IPS-18a (cell line): ENCODE results near the gene C1orf174.

Experiments
- H3K27ac ChIP-seq: one replicate; pipeline ENCODE4 v1.5.1; 2013; ENCODE audit warnings: low read length
- H3K27me3 ChIP-seq: one replicate; pipeline ENCODE4 v1.6.1; 2013; ENCODE audit warnings: mild to moderate bottlenecking, low read length; ENCODE audit not compliant: control insufficient read depth, insufficient read depth
- H3K36me3 ChIP-seq: one replicate; pipeline ENCODE4 v1.6.1; 2013; ENCODE audit warnings: low read depth, low read length; ENCODE audit not compliant: control insufficient read depth
- H3K4me1 ChIP-seq: one replicate; pipeline ENCODE4 v1.6.1; 2013; ENCODE audit warnings: low read depth, low read length; ENCODE audit not compliant: control insufficient read depth
- H3K4me3 ChIP-seq: one replicate; pipeline ENCODE4 v1.5.1; 2013; ENCODE audit warnings: low read length
- H3K9ac ChIP-seq: one replicate; pipeline ENCODE4 v1.6.1; 2013; ENCODE audit warnings: mild to moderate bottlenecking, low read length, moderate library complexity
- H3K9me3 ChIP-seq: one replicate; pipeline ENCODE4 v1.6.1; 2013; ENCODE audit warnings: low read depth, low read length; ENCODE audit not compliant: control insufficient read depth

C1orf174 gene

DNA sequence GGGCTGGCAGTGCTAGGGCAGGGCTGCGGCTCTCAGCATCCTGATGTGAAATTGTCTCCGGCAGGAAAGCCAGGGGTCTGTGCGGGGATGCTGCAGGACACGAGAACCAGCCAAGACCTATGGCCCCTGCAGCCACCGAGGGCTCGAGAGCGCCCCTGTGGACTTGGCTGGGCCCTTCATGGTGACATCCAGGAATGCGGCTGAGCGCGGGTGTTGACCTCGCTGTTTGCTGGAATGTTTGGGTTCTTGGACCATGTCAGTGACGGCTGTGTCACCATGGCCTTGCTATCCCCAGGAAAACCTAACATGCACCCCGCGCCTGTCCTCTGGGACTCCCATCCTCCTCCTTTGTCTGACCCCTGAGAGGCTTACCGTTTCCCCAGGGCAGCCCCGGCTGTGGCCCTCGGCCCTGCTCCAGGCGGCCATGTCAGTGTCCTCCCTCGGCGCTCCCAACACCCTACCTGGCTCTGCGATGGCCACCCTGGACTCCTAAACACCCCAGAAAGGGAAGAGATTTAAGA is 14.3 kb upstream of the C1orf174 start:
- no peaks in the 10 kb centered on the region for H3K9me3 ChIP-seq
- H3K36me3 ChIP-seq, result no peaks in the 10 kb centered on the region
- no peak overlapping the region for H3K9ac ChIP-seq
- no peaks in the 10 kb centered on the region for H3K27me3 ChIP-seq
- H3K27ac ChIP-seq, result no peak overlapping the region
- no peak overlapping the region for H3K4me3 ChIP-seq
- peaks cover 3% of the 10 kb centered on the region for H3K4me1 ChIP-seq

DNA sequence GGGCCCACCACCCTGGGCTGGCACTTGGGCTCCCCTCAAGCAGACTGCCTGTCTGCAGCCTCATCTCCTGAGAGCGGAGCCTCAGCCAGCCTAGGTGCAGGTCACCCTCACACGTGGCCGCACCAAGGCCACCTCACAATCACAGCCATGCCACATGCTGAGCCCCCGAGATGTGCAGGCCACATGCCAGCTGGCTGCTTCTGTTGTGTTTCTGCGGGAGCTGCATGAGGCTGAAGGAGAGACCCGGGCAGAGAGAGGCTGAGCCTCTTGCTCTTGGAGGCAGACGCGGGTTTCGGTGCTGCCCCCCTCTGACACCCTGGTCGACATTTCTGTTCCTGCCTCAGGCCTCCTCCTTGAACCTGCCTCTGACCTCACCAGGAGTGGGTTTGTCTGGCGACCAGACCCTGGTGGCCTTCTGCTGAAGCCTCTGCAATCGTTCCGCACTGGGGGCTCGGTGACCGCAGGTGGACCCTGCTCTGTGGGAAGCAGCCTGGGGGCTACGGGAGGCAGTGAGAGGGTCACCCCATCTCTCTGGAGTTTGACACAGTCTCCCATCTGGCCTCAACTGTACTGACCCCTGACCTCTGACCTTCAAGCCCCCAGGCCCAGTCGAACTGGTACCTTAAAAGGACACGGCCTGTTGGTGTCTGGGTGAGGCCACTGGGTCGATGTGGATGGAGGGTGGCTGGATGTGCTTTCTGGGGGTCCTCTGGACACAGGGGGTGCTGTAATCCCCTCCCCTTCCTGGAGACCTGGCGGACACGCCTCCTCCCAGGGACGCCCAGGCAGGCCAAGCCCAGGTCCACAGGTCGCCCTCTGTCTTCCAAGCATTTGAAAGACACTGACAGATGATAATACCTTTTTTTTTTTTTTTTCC is 13.0 kb upstream of the C1orf174 start:
- Histone ChIP-seq H3K36me3 (no peaks in the 10 kb centered on the region), H3K9ac (no peak overlapping the region), H3K27ac (no peak overlapping the region), H3K27me3 (no peaks in the 10 kb centered on the region), H3K9me3 (no peaks in the 10 kb centered on the region), H3K4me3 (no peak overlapping the region), H3K4me1 (peaks cover 3% of the 10 kb centered on the region)

DNA sequence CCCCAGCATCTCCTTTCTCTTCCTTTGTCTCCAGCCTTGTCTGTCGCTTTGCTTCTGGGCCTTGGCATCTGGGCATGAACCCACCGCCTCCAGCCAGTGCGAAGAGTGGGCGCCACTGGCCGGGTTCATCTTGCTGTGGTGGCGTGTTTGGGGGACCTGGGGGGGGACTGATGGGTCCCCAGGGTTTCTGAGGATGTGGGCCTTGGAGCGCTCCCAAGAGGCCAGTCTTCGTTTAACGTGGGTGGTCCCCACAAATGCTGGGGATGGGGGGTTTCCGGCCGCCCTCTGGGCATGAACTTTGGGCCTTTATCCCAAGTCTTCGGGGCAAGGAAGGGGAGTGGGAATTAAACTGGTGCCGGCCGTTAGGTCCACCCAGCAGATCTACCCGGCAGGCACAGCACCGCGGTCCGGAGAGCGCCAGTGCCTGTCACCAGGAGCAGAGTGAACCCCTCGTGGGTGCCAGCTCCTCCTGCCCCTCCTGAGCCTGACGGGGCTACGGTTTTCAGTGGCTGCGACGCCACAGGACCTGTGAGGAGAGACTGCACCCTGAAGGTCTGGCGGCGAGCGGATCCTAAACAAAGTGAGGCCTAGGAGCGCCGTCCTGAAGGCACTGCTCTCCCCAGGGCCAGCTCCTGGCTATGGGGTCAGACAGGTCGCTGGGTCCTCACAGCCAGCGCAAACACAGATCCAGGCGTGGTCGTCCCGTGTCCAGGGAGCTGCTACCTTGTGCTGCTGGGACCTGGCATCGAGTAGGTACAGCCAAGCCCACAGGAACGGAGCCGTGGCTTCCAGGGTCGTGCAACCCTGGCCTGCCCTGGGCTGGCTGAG is 12.1 kb upstream of the C1orf174 start:
- Histone ChIP-seq H3K27me3 (no peaks in the 10 kb centered on the region), H3K9me3 (no peaks in the 10 kb centered on the region), H3K27ac (no peak overlapping the region), H3K36me3 (no peaks in the 10 kb centered on the region), H3K4me3 (no peak overlapping the region), H3K4me1 (peaks cover 3% of the 10 kb centered on the region), H3K9ac (no peak overlapping the region)

DNA sequence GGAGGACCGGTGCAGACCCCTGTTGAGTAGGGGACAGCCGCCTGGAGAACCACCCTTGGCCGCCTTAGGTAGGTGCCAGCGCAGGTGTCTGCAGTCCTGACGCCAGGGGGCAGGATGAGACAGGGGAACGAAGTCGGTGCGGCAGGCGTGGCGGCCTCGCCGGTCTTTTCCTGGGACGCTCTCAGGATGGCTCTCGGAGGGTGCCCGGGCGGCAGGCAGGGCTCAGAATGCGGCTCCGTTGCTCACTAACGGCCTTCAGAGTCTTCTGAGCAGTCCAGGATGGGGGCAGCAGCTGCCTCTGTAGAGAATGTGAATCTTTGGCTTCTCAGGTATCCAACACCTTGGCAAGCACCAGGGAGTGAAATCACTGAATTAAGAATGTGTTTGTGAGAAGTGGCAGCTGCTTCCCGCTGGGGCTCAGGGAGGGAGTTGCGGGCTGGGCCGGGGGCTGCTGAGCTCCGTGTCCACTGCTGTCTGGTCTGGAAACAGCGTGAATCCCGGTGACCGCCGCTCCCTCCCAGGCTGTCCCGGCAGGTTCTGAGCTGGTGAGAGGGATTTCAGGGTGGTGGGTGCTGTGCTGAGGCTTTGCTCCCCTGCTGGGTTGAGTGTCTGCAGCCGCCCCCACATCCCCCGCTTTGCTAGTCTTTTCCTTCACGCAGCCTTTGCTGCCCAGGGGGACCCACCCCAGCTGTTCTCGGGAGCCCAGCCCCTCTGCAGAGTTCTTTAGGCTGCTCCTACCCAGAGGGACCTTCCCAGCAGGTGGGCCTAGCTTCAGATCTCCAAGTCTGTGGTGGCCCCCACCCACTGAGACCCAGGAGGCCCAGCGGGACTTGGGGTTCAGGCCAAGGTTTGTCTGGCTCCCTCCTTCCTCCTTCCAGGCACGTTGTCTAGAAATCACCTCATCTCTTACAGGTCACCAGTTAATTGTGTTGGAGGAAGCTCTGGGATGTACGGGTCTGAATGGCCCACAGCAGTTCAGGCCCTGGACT is 11.1 kb upstream of the C1orf174 start:
- Histone ChIP-seq H3K36me3 (no peaks in the 10 kb centered on the region), H3K9ac (no peak overlapping the region), H3K27me3 (no peaks in the 10 kb centered on the region), H3K4me3 (peak overlapping the region; percentile 28), H3K4me1 (peaks cover 3% of the 10 kb centered on the region), H3K9me3 (no peaks in the 10 kb centered on the region), H3K27ac (no peak overlapping the region)

DNA sequence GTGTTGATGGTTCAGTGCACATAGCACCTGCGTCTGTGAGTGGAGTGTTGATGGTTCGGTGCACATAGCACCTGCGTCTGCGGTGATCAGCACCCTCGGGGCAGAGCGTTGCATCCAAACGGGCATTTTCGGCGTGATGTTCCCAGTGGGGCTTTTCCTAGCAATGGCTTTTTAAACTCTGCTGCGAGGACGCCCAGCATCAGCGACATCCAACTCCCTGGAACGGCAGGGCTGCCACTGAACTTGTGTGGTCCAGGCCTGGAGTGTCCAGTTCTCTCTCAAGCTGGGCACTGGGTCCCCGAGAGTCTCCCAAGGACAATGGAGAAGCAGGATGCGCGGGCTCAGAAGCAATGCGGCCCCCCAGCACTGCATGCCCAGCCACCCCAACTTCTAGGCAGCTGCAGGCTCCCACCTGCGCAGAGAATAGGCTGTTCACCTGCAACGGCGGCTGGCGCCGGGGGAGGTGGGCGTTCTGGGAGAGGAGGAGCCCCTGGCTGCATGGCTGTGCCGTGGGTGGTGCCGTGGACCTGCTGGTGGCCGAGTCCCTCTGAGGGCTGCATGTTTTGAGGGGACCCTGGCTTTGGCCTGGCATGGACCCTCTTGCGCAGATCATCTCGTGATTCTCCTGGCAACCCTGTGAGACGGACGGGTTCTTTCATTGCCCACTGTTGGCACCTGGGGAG is 10.1 kb upstream of the C1orf174 start:
- no peak overlapping the region for H3K27ac ChIP-seq
- no peaks in the 10 kb centered on the region for H3K36me3 ChIP-seq
- no peak overlapping the region for H3K4me3 ChIP-seq
- H3K9me3 ChIP-seq, result no peaks in the 10 kb centered on the region
- peaks cover 3% of the 10 kb centered on the region for H3K4me1 ChIP-seq
- no peak overlapping the region for H3K9ac ChIP-seq
- no peaks in the 10 kb centered on the region for H3K27me3 ChIP-seq

DNA sequence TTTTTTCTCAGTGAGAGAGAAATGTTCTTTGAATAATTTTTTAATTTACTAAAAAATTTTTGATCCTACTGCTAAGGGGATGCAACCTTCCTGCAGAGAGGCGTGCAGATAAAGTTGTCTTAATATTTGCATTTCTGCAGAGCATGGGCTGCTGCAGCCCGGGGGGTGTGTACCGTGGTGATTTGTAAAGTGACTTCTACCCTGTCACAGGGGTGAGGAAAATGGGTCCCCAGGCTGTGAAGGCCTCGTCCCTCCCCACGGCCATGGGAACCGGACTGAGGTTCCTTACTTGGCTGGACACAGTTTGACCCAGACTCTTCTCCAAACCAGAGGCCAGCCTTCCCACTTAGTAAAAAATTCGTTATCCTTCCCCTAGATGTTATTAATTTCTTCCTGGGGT is 9.5 kb upstream of the C1orf174 start:
- H3K4me1 ChIP-seq, result peaks cover 3% of the 10 kb centered on the region
- no peaks in the 10 kb centered on the region for H3K27me3 ChIP-seq
- H3K9ac ChIP-seq, result no peak overlapping the region
- H3K36me3 ChIP-seq, result no peaks in the 10 kb centered on the region
- no peak overlapping the region for H3K4me3 ChIP-seq
- no peak overlapping the region for H3K27ac ChIP-seq
- no peaks in the 10 kb centered on the region for H3K9me3 ChIP-seq

DNA sequence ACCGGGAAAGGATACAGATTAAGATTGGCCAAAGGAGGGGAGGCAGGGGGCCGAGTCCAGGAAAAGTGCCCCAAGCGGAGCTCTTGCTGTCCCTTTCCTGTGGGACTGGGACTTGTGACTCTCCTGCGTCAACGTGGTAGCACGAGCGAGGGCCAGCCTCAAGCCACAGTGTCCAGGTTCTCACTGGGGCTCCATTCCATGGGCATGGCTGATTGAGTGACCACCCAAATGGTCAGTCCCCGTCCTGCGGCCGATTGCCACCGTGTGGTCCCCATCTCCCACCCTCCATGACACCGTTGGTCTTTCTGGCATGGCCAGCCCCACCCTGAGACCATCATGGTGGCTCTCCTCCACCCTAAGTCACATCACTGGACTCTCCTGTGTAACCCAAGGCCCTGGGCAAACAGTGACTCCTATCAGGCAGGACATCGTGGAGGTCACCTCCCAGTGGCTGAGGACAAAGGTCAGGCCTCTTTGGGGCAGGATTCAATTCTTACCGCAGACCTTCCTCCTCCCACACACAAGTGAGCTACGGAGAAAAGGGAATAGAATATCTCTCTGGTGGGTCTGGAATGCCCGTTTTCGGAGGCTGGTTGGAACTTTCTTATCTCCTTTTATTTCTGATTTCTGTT is 8.9 kb upstream of the C1orf174 start:
- Histone ChIP-seq H3K4me3 (no peak overlapping the region), H3K4me1 (peaks cover 3% of the 10 kb centered on the region), H3K9ac (no peak overlapping the region), H3K27me3 (no peaks in the 10 kb centered on the region), H3K27ac (no peak overlapping the region), H3K9me3 (no peaks in the 10 kb centered on the region), H3K36me3 (no peaks in the 10 kb centered on the region)

DNA sequence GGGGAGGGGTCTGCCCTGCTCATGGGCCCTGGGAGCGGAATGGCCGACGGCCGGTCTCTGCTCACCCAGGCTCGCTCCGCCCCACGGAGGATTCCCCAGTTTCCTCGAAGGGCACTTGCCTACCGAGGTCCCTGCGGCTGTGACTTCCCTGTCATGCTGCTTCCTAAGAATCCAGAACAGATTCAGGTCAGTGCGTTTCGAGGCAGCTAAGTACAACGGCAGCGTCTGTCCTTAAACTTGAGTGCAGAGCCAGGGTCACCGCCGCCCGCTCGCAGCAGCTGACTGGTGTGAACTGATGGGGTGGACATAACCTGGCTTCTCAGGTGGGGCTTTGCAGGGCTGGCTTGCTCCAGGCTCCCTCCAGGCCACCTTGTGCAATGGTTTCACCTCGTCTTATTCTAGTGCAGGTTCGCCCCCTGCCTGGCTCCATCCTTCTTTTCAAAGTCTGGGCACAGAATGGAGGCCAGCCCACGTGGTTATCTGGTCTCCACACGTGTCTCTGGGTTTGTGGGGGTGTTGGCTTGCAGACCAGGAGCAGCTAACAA is 7.6 kb upstream of the C1orf174 start:
- Histone ChIP-seq H3K27ac (no peak overlapping the region), H3K36me3 (no peaks in the 10 kb centered on the region), H3K9ac (no peak overlapping the region), H3K4me3 (no peak overlapping the region), H3K4me1 (peaks cover 3% of the 10 kb centered on the region), H3K9me3 (no peaks in the 10 kb centered on the region), H3K27me3 (no peaks in the 10 kb centered on the region)

DNA sequence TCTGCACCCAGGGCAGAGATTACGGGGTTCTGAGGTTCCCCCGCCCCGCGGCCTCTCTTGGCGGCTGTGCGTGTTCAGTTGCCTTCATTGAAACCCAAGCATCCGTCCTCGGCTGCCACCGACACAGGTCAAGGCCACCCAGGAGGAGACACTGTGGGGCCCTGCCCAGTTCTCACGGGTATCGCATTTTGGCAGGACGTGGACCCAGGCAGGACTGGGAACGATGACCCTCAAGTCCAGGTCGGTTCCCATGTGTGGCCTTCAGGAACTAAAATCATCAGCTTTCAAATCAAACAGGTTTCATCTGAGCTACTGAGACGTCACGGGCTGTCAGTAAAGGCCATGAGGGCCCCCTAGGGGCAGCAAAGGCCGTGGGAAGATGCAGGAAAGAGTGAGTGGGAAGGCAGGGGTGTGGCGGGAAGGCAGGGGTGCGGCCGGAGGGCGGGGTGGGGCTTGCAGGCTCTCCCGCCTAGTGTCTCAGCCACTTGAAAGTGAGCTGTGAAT is 7.0 kb upstream of the C1orf174 start:
- Histone ChIP-seq H3K9ac (no peak overlapping the region), H3K4me3 (no peak overlapping the region), H3K27ac (no peak overlapping the region), H3K9me3 (no peaks in the 10 kb centered on the region), H3K4me1 (peaks cover 3% of the 10 kb centered on the region), H3K36me3 (no peaks in the 10 kb centered on the region), H3K27me3 (no peaks in the 10 kb centered on the region)

DNA sequence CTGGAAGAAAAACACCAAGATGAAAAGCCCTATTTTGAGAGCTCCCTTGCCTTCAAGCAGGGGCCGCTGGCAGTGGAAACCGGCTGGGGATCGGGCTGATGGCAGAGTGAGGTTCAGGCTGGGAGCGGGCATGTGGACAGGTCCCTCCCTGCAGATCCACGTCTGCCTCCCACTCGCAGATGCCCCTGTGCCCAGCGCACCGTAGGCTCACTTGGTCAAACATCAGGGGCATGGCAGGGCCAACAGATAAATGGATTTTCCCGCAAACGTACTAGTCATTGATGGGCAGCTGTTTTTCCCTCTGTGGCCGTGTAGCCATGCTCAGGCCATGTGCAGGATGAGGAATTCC is 6.6 kb upstream of the C1orf174 start:
- no peaks in the 10 kb centered on the region for H3K27me3 ChIP-seq
- no peak overlapping the region for H3K27ac ChIP-seq
- H3K9me3 ChIP-seq, result no peaks in the 10 kb centered on the region
- H3K9ac ChIP-seq, result no peak overlapping the region
- peaks cover 3% of the 10 kb centered on the region for H3K4me1 ChIP-seq
- no peak overlapping the region for H3K4me3 ChIP-seq
- H3K36me3 ChIP-seq, result no peaks in the 10 kb centered on the region
